Vagina (tissue), 2 donors: Measurements from ENCODE around the gene FOXE3. TPM values are rescaled to one million over a fixed set of nuclear protein-coding genes. Genes with fewer than 3 reads are reported as not detected.
A peak's percentile ranks its signal among the peaks of the same experiment; 100 is the strongest.

Source experiments
- DNase-seq, 2 donors: peaks; one replicate each; pipeline ENCODE4 v3.0.0-alpha.2; 2017; ENCODE audit errors: extremely low spot score in 2 of 2
- H3K27ac ChIP-seq: fragments of 200-600 bp; sonication (generic); one replicate; pipeline ENCODE4 v1.5.1; 2019
- H3K27me3 ChIP-seq: fragments of 200-600 bp; sonication (generic); one replicate; pipeline ENCODE4 v1.5.1; 2019
- H3K36me3 ChIP-seq, 2 donors: fragments of 200-600 bp; sonication (generic); one replicate each; pipeline ENCODE4 v1.5.1; 2017 to 2019
- H3K4me1 ChIP-seq: fragments of 200-600 bp; sonication (generic); one replicate; pipeline ENCODE4 v1.5.1; 2019
- H3K4me3 ChIP-seq, 2 donors: fragments of 200-600 bp; sonication (generic); 1 replicate in 1 of 2; 2 replicates in 1 of 2; pipeline ENCODE4 v1.5.1; 2016 to 2019
- H3K9me3 ChIP-seq: fragments of 200-600 bp; sonication (generic); one replicate; pipeline ENCODE4 v1.5.1; 2019
- POLR2A ChIP-seq, 2 donors: fragments of 450-650 bp; IDR thresholded peaks; one replicate each; pipeline ENCODE4 v1.6.1; 2017; ENCODE audit warnings: antibody characterized with exemption in 2 of 2, mild to moderate bottlenecking in 2 of 2, moderate library complexity in 2 of 2
- POLR2AphosphoS5 ChIP-seq, 2 donors: sonication (generic); formaldehyde crosslinking; IDR thresholded peaks; one replicate each; pipeline ENCODE4 v1.9.0; 2017; ENCODE audit warnings: antibody characterized with exemption in 2 of 2, mild to moderate bottlenecking in 2 of 2, low read depth in 1 of 2; ENCODE audit not compliant: insufficient read depth in 1 of 2
- intact Hi-C: fragments of 100-400 bp; cut with DNase I; formaldehyde crosslinking; loops from one replicate; pipeline ENCODE4 v1.15.1; 2023
- total RNA-seq: library from RNA; depleted of rRNA; stranded (reverse); fragments of >200 nt; gene quantifications from one replicate; pipeline ENCODE4 v1.2.3, GENCODE V29; 2016
- TF ChIP-seq, protein P1 (sequence below), 3 experiments: fragments of 450-650 bp in 2 of 3; fragments of 200-600 bp in 1 of 3; sonication (generic) in 1 of 3; IDR thresholded peaks; one replicate each; pipeline ENCODE4 v1.5.1; 2017 to 2019; ENCODE audit warnings: antibody characterized with exemption in 3 of 3, mild to moderate bottlenecking in 2 of 3, moderate library complexity in 2 of 3

Gene FOXE3
- total RNA-seq, 1 donor from 2014 or later = not detected

DNA sequence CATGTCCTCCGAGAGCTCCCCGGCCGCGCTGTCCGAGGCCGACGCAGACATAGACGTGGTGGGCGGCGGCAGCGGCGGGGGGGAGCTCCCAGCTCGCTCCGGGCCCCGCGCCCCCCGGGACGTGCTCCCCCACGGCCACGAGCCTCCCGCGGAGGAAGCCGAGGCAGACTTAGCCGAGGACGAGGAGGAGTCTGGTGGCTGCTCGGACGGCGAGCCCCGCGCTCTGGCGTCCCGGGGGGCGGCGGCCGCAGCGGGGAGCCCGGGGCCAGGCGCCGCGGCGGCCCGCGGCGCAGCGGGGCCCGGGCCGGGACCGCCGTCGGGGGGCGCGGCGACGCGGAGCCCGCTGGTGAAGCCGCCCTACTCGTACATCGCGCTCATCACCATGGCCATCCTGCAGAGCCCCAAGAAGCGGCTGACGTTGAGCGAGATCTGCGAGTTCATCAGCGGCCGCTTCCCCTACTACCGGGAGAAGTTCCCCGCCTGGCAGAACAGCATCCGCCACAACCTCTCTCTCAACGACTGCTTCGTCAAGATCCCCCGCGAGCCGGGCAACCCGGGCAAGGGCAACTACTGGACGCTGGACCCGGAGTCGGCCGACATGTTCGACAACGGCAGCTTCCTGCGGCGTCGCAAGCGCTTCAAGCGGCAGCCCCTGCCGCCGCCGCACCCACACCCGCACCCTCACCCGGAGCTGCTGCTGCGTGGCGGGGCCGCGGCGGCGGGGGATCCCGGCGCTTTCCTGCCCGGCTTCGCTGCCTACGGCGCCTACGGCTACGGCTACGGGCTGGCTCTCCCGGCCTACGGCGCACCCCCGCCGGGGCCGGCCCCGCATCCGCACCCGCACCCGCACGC is 22.3 kb downstream of the FOXE3 start:
- no peaks in the 10 kb centered on the region for H3K9me3 ChIP-seq
- H3K4me3 ChIP-seq = peak overlapping the region; percentile 50 to 66
- peaks cover 35% of the 10 kb centered on the region for H3K4me1 ChIP-seq
- no peak for DNase-seq
- TF ChIP-seq POLR2A (IDR thresholded peaks at IDR 0.05) (no peak), POLR2AphosphoS5 (IDR thresholded peaks at IDR 0.05; ENCODE audit: insufficient read depth in 1 of 2, low read depth in 1 of 2) (no peak)
- TF ChIP-seq, protein P1, sequence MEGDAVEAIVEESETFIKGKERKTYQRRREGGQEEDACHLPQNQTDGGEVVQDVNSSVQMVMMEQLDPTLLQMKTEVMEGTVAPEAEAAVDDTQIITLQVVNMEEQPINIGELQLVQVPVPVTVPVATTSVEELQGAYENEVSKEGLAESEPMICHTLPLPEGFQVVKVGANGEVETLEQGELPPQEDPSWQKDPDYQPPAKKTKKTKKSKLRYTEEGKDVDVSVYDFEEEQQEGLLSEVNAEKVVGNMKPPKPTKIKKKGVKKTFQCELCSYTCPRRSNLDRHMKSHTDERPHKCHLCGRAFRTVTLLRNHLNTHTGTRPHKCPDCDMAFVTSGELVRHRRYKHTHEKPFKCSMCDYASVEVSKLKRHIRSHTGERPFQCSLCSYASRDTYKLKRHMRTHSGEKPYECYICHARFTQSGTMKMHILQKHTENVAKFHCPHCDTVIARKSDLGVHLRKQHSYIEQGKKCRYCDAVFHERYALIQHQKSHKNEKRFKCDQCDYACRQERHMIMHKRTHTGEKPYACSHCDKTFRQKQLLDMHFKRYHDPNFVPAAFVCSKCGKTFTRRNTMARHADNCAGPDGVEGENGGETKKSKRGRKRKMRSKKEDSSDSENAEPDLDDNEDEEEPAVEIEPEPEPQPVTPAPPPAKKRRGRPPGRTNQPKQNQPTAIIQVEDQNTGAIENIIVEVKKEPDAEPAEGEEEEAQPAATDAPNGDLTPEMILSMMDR (IDR thresholded peaks at IDR 0.05) = no peak
- no peaks in the 10 kb centered on the region for H3K36me3 ChIP-seq
- peak overlapping the region; percentile 50 for H3K27ac ChIP-seq
- peaks cover 25% of the 10 kb centered on the region for H3K27me3 ChIP-seq
- intact Hi-C loops = no loop called here

- Histone ChIP-seq H3K36me3 (no peaks in the 10 kb centered on the region), H3K27ac (no peak overlapping the region), H3K4me1 (peaks cover 31% of the 10 kb centered on the region), H3K9me3 (no peaks in the 10 kb centered on the region), H3K4me3 (peak overlapping the region; percentile 42 to 50), H3K27me3 (peaks cover 25% of the 10 kb centered on the region)
- intact Hi-C loops = no loop called here
- DNase-seq = no peak
- TF ChIP-seq POLR2AphosphoS5 (IDR thresholded peaks at IDR 0.05; ENCODE audit: insufficient read depth in 1 of 2, low read depth in 1 of 2) = no peak
- no peak for TF ChIP-seq POLR2A (IDR thresholded peaks at IDR 0.05)
- TF ChIP-seq, protein P1 (IDR thresholded peaks at IDR 0.05) = no peak
Measured at GRCh38 chr1:47439017-47439818, 23.1 kb downstream of the FOXE3 start.

DNA sequence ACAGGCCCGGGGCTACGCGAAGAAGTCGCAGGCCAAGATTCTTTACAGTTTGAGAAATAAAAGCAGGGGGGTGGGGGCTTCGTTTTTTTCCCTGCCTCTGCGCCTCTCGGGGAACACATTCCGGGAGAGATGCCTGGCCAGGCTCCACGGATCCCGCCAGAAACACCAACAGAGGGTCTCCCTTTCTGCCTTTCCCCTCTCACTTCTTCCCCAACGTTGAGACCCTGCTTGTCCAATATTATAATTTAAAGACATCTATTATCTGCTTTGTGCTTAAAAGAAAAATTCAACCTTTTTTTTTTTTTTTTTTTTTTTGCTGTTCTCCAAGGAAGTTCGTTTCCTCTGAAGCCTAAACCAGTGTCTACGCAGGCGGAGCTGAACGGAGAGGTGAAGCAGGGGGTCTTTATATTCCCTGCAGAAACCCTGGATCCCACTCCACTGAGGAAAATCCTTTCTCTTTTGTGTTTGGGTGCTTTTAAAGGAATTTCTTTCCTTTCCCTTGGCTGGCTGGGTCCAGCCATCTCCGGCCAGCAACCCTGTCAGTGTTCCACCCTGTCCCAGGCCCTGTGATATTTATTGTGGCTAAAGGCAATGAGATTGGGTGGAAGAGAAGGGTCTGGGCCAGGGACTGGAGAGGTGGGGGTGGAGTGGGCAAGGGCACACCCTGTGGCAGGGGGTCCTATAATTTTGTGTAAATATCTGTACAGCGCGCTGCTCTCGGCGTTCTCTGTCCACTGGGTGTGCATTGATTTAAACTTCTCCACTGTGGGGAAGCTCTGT is 23.9 kb downstream of the FOXE3 start:
- Histone ChIP-seq H3K9me3 (no peaks in the 10 kb centered on the region), H3K4me1 (peaks cover 31% of the 10 kb centered on the region), H3K27me3 (peaks cover 25% of the 10 kb centered on the region), H3K27ac (no peak overlapping the region), H3K4me3 (peak overlapping the region in 1 of 2 donors; percentile 42), H3K36me3 (no peaks in the 10 kb centered on the region)
- TF ChIP-seq POLR2AphosphoS5 (IDR thresholded peaks at IDR 0.05; ENCODE audit: insufficient read depth in 1 of 2, low read depth in 1 of 2) (no peak), POLR2A (IDR thresholded peaks at IDR 0.05) (no peak)
- TF ChIP-seq, protein P1 (IDR thresholded peaks at IDR 0.05) = no peak
- DNase-seq = no peak
- intact Hi-C loops = no loop called here

DNA sequence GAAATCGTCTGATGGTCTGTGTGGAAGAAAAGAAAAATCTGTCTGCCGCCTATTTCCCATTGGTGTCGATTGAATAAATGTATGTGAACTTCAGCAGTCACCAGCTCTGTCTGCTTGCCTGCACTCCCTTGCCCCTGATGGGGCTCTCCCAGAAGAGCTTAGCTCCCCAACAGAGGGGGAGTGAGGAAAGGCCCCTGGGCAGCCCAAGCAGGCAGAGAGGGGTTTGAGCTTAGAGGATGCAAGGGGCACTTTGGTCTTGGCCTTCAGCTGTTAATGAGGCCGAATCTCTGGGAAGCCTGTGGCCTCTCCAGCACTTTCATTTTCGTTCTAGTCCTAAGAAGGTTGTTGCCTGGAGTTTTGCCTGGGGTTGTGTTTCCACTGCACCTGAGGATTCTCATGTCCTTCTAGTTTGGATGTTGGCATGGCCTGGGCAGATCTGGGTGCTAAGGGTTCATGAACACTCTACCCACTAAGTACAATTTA is 24.6 kb downstream of the FOXE3 start:
- intact Hi-C loops = no loop called here
- Histone ChIP-seq H3K4me3 (no peak overlapping the region), H3K36me3 (no peaks in the 10 kb centered on the region), H3K27ac (no peak overlapping the region), H3K9me3 (no peaks in the 10 kb centered on the region), H3K27me3 (peaks cover 25% of the 10 kb centered on the region), H3K4me1 (peaks cover 33% of the 10 kb centered on the region)
- DNase-seq = no peak
- TF ChIP-seq, protein P1 (IDR thresholded peaks at IDR 0.05) = no peak
- no peak for TF ChIP-seq POLR2A (IDR thresholded peaks at IDR 0.05)
- TF ChIP-seq POLR2AphosphoS5 (IDR thresholded peaks at IDR 0.05; ENCODE audit: insufficient read depth in 1 of 2, low read depth in 1 of 2) = no peak
